DMS114 treated with DMSO at 0.1 percent for 48 hours (cell line): Measurements from ENCODE around the gene NOD1.

Experiments
- DNase-seq: peaks from one replicate; lab custom pipeline; 2025; ENCODE audit not compliant: unreplicated experiment; lab: John Stamatoyannopoulos, UW

Gene NOD1

DNA sequence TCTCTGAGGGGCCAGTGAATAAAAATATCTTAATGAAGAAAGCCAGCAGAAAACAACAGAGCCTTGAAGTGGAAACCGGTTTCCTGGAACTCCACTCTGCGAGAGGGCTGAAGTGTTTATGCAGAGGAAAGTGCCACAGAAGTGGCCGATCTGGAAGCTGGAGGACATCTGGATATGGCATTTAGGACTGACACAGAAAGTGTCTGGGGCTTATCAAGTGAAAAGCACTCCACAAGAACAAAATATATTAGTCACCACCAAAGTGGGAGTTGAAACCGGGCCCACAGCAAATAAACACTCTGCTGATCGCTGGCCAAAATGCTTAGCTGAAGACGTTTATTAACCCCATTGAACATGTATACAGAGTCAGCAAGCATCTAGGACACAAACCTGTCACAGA lies 7.8 kb downstream of the NOD1 start:
- DNase-seq: no peak

DNA sequence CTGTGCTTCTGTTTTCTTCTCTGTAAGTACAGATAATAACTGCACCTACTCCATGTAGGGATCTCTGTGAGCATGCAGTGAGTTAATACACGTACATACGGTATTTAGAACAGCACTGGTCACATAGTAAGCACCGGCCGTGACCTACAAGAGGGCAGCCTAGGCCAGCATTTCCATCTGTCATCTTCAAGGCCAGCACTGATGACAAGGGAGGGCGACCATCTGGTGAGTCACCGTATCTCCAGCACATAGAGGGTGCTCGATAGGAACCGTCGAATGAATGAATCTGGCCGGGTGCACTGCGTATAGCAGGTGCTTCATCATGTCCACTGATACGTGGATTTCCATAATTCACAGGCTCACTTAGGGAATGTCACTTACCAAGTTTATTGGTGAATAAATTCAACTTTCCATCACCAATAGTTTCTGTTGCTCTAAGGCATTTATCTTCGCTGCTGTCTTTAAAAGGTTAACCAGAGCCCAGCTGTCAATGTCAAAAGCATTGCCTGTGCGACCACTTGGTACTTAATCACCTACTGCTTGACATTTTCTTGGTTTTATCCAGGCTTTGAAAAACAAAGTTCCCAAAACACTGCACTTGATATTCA lies 8.3 kb downstream of the NOD1 start:
- no peak for DNase-seq

DNA sequence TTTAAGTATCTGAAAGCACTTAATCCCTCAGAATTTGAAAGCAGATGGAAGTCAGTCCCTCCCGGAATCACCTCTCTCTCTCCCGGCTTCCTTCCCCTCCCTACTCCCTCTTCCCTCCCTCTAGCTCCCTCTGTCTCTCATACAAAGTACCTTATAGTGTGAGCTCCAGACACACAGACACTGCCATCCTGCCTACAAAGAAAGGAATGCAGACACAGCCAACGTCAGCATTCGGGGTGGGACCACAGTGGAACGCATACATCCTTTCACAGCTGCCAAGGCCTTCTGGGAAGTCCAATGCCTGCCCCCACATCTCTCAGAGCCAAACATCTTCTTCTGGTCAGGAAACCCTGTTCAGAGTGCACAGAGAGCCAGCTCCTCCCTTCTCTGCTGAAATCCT lies 9.3 kb downstream of the NOD1 start:
- no peak for DNase-seq

DNA sequence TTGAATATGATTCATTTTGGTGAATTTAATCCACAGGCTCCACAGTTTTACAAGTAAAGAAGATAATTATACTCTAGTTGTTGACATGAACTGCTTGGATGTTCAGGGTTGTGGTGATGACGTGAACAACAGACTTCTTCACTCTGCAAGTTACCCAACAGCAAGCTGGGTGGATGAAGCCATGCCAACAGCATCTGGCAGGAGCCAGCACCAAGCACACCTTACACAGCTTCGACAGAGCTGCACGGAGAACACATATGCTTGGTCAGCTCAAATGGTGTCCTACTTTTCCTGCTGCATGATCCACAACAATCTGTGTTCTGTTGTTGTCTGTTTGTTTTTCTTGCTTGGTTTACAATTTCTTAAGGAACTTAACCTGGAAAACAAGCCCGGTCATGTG lies 9.8 kb downstream of the NOD1 start:
- DNase-seq: no peak

DNA sequence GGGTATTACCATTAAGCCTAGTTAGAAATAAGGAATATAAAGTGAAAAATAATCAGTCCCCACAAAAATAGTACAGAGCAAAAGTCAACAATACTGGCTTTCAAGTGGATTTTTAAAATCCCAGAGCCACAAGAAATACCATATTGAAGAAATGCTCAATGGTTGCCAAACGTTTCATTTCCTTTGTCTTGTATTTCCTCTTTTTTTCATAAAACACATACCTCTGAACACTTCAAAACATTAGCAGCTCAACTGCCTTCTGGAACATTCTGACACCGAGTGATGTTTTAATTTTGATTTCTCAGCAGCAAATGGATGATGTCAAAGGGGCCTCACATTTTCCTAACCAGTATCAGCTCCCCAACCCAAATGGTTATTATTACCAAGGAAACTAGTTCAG lies 10.5 kb downstream of the NOD1 start:
- DNase-seq: no peak

DNA sequence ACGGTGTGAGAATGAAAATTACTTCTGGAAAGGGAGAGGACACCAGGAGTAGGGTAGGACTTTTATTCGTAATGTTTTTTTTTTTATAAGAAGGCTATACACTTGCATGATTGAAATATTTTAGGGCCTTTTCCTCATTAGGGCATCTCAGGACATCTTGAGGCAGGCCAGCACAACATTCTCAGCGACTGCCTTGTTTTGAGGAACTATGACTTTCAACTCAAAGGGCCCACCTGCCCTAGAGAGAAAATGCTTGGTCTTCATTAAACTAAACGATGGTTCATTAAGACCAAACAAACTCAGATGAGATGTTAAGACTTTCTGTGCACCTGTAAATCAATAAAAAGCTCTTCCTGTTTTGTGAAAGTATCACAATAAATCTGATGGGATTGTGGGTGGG lies 11.3 kb downstream of the NOD1 start:
- DNase-seq: no peak

DNA sequence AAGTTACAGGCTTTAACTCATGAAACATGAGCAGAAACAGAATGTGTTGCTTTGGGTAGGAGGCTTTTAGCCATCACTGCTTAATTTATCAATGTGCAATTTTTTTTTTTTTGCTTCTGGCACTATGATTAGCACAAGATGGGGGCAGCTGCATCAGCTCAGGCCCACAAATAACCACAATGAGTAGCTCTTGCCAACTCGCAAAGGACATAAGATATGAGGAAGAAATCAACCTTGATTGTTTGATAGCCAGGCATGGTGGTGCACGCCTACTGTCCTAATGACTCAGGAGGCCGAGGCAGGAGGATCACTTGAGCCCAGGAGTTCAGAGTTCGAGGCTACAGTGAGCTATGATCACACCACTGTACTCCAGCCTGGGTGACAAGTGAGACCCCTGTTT lies 12.3 kb downstream of the NOD1 start:
- DNase-seq: no peak

DNA sequence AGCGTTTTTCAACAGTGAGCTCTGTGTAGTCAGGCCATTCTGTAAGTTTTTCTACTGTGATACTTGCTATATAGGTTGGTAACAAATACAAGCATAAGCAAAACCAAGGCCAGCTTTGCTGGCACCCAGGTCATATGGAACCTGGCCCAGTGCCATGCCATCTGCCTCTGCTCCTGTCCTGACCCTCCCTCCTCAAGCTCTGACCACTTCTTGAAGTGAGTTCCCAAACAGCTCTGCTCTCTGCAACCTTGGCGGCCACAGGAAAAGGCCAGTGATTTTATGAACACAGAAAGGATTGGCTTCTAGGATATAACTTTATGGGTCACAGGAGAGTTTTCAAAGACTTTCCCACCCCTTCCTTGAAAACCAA lies 12.8 kb downstream of the NOD1 start:
- DNase-seq: no peak

DNA sequence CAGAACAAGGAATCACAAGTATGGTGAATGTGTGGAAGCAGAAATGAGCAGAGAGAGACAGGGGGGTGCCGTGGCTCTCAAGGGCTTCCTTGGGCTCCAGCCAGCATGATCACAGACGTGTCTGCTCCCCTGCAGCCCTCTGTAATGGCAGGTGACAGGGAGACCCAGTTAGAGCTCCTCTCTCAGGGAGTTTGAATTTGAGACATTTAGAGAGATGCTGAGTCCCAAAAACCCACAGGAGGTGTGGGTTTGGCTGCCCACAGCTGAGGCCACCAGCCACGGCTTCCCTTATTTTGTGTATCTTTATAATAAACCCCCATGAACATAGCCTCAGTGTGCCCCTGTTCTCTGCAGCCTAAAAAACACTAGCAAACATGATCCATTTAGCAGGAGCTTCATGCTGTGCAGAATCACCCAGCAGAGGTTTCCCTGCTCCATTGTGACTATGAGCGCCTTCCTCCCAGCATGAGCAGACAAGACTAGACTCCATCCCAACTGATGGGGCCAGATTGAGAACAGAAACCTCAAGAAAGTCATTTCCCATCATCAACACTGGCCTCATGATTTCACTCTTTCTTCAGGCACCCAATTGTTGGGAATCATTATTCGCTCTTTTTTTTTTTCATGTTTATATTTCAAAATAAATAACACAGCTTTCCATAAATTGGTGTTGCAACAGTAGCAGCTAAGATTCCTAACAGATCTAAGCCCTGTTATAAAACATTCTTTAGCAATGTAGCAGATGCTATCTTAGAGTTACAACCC lies 13.4 kb downstream of the NOD1 start:
- DNase-seq: no peak

DNA sequence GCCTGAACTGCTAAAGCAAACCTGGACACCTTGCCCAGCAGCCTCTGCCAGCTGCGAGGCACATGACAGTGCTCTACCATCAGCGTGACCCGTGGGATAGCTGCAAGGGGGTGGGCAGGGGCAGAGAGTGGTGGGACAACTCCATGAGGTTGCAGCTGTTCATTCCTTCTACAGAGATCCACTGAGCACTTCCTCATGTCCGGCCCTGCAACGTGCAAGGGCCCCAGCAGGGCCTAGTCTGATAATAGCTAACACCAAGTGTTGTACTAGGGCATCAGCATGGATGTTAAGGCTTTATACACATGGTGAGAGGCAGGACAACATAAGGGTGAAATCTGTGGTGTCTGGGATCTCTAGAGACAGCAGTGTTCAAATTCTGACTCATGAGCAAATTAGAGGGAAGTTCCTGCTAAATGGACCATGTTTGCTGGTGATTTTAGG lies 14.3 kb downstream of the NOD1 start:
- no peak for DNase-seq

DNA sequence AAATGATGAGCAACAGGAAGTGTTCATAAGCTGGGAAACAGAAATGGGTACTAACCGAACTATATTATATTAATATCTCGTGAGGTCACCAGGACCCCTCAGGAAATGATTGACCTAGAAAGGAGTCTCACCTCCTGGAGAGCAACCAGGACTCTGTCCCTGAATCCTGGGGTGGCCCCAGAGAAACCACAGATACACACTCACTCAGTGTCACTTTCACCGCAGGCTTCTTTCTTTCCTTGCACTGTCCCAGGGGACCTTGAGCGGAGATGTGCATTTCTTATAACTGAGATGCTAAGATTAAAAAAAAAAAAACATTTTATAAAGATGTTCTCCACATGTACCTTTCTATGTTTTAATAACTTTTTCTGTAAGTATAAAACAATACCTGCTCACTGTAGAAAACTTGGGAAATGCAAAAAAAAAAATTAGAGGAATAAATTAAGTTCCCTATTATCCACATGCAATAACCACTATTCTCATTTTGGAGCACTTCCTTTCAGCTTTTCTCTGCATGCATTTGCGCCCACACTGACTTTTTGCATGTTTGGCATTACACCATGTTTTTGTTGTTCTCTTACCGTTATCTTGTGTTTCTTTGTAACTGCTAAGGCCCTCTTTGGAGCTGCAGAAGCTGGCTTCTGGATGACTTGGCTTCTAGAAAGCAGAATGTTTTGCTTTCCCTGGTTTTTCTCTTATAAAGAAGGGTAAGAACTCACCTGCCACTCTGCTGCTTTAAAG lies 15.0 kb downstream of the NOD1 start:
- DNase-seq: no peak

DNA sequence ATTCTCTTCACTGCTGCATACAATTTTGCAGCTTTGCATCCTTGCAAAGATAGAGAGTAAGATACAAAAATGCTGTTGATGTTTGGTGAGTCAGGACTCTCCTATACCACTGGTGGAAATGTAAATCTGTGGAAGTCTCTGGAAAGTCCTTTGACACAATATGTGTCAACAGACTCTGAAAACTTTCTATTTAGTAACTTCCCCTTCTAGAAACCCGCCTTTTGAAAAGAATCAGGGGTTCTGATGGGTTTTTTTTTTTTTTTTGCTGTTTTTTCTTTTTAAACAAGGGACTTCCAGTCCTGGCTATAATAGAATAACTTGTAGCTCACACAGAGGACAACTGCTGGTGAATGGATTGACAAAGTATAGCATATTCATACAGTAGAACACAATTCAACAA lies 16.4 kb downstream of the NOD1 start:
- DNase-seq: no peak

DNA sequence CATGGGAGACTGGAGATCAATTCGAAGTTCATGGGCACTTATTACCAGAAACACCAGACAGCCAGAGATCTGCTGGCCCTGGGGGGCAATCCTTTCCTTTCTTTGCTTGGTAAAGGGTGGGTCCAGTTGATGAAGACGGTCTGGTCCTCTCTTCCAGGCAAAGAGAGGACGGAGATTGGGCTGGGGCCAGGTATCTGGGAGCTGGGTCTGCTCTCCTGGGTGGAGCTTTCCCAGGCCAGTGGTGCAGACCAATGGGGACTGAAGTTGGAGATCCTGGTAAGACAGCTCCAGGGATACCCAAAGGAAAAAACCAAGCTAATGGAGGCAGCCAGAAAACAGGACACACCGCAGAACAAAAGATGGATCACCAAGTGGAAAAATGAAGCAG lies 18.3 kb downstream of the NOD1 start:
- no peak for DNase-seq

DNA sequence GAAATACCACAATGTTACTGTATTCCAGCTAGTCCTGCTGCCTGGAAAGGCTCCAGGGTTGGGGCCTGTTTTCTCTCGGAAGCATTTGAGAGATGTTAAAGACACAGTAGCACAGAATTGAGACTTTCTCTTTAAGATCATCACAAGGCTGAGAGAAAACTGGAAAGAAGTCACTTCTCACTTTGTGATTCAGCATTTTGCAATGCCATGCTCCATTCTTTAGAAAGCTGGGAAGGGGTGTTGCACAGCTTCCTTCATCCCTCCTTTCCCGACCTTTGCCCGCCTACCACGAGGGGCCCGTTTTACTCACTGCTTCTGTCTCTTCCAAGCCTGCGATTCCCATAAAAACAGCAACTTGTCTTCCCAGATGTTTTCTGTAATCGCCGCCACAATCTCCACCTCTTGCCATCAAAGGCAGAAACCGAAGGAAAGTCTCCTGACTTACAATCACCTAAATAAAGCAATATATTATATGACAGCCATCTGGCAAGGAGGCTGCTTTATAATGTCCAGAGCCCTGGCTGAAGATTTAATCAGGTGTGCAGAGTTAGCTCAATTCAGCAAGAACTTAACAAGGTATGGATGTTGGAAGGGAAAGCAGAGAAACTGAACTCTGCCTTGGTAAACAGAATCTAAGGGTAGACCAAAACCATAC lies 18.9 kb downstream of the NOD1 start:
- DNase-seq: no peak

DNA sequence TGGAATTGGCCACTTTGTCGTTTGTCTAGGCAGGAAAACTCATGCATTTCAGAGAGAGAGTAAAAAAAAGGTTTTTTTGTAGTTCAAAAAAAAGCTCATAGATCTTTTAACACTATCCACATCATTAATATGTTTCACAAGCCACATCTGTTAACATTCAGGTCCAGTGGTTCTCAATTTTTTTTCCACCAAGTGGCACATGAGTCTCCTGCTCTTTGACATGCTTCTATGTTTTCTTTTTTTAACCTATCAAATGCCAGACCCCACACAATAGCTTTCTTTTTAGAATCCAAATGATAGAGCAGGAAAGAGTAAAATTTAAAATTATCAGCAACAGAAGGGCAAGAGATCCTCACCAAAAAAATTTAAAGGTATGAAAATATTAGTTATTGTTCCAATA lies 20.3 kb downstream of the NOD1 start:
- no peak for DNase-seq

DNA sequence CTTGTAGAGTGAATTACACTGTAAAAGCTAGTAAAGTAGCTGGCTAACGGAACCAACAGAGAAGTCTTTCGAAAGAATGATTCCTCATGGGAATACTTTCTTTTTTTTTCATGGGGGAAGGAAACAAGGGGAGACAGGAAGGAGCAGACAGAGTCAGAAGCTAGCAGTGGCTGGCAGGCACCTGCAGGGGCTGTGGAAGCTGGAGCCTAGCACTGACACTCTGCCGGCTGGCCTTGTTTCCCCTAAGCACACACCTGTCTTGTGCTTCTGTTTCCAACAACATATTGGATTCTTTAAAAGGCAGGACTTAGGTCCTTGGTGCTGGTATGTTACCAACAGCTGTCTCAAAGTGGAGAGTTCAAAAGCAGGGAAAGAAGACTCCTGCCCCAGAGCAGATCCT lies 24.7 kb downstream of the NOD1 start:
- no peak for DNase-seq

DNA sequence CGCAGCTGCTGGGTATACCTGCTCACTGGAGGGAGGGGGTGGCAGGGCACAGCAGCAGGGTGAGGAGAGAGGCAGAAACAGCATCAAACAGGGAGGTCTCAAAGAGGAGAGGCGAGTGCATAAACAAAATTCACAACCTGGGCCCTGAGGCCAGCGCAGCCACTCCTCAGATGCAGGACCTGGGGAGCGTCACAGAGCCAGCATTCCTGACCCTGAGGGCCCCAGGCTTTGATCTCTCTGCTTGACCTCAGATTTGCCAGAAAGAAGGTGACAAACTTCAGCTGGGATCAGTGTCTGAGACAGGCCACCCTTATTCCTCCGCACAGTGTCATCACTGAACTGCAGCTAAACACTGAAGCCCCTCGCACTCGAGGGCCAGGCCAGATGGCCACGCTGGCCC lies 25.6 kb downstream of the NOD1 start:
- no peak for DNase-seq

DNA sequence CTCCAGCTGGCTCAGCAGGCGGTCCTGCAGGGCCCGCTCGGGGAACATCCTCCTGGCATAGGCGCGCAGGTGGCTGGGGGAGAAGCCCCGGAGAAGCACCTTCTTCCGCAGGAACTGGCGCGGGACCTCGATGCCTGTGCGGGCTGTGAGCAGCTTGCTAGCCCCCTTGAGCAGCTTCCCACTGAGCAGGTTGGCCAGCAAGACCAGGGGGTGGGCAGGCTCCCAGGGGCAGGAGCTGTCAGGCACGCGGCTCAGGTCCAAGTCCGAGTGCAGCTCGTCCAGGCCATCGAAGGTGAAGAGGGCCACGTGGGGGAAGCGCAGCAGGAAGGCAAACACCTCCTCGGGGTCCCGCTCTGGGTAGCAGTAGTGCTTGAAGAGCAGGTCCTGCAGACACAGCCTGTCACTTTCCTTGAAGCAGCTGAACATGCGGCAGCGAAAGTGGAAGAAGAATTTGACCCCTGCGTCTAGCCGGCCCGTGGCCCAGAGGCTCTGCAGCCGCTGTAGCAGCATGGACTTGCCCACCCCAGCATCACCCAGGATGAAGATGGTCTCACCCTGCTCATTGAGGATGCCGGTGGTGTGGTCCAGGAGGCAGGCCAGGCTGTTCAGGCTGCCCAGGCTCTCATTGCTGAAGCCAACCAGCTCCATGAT lies 26.2 kb downstream of the NOD1 start:
- DNase-seq: no peak

DNA sequence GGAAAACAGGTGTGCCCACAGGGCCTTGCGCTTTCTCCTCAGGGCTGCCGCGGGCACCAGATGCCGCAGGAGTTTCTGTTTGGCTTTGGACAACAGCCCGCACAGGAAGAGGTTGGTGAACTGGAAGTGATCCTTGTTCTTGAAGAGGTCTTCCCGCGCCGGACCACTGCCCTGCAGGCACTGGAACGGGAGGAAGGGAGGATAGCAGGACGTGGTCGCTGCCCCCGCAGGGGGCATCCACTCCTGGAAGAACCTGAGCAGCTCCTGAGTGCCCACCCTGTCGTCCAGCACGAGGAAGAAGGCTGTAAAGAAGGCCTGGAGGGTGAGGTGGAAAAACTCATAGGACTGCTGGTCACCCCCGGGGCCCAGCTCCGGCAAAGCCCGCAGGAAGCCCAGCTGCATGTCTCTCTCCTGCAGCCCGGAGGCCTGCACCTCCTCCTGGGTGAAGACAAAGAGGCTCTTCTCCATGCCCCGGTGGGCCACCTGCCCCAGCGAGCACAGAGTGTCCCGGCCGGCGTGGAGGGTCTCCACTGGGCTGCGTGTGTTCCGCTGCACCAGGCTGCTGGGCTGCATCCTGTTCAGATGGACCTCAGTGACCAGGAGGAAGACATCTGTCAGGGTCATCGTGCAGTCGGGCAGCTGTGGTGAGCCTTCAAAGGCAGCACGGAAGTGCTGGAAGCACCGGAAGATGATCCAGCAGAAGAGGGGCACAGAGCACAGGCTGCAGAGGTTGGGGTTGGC lies 26.9 kb downstream of the NOD1 start:
- no peak for DNase-seq

DNA sequence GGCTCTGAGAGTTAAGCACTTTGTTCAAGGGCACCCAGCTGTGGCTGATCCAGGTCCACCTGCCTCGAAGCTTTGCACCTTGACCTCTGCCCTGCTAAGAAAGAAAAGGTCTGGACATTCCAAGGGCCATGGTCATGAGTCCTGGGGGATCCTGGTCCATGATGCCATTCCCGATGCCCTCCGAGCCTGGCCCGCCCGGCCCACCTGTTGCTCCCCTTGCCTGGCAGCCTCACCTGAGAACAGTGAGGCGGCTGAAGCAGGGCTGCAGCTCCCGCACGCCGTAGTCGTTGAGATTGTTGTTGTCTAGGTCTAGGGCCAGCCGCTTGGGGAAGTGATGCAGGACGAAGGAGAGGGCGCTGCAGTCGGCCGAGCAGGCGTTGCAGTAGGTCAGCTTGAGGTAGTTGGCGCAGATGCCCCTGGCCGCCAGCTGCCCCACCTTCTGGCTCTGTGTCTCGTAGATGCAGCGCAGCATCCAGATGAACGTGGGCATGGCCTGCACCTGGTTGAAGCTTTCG lies 27.5 kb downstream of the NOD1 start:
- no peak for DNase-seq
